Nephron progenitor cell (in vitro differentiated cells): ENCODE data around the gene MAU2.
"Not testable (repeated sequence)": the region's sequence is repeated elsewhere in the genome, so short reads cannot be mapped to it uniquely, and the experiment has no call there.

Experiments
- DNase-seq: peaks from one replicate; pipeline ENCODE4 v3.0.0; 2021
- H3K27ac Mint-ChIP-seq: 2 replicates; pipeline ENCODE4 v1.8.0; 2021; ENCODE audit warnings: mild to moderate bottlenecking, moderate library complexity, mixed read lengths
- H3K27me3 Mint-ChIP-seq: 2 replicates; pipeline ENCODE4 v1.8.0; 2021; ENCODE audit warnings: mild to moderate bottlenecking, low read depth, mixed read lengths; ENCODE audit not compliant: poor library complexity
- H3K36me3 Mint-ChIP-seq: 2 replicates; pipeline ENCODE4 v1.8.0; 2021; ENCODE audit warnings: low read depth, mixed read lengths
- H3K4me1 Mint-ChIP-seq: 2 replicates; pipeline ENCODE4 v1.8.0; 2021; ENCODE audit warnings: mixed read lengths
- H3K4me3 Mint-ChIP-seq: 2 replicates; pipeline ENCODE4 v1.8.0; 2021; ENCODE audit warnings: mild to moderate bottlenecking, moderate library complexity, mixed read lengths
- H3K9me3 Mint-ChIP-seq: 2 replicates; pipeline ENCODE4 v1.8.0; 2021; ENCODE audit warnings: mild to moderate bottlenecking, moderate library complexity, mixed read lengths
- TF ChIP-seq, protein P1 (sequence below): fragments of 200-600 bp; sonication (generic); IDR thresholded peaks from 2 replicates; pipeline ENCODE4 v1.5.0; 2021; ENCODE audit warnings: antibody characterized with exemption

The MAU2 gene

DNA sequence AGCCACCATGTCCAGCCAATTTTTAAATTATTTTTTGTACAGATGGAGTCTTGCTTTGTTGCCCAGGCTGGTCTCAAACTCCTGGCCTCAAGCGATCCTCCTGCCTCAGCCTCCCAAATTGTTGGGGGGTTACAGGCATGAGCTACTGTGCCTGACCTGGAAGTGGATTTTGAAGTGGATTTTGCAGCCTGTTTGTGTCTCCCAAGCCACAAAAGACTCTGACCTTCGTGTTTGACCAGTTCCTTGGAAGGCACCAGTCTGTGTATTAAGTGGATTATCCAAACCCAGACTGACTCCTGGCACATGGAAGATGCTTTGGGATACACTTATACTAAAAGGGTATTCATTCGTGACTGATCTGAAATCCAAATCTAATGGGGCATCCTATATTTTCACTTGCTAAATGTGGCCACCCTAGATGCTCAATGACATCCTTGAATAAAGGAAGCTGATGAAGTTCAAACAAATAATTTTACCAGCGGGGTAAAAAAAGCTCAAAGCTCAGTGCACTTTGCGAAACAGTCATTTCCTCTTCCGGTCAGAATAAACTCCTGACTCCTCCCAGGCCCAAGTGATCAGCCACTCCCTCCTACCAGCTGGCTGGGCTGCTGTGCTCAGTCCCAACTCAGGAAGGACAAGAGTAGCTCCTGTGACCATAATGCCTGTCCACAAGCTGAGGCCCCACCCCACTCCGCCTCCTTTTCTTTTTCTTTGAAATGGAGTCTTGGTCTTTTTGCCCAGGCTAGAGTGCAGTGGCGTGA is 52.2 kb downstream of the MAU2 start:
- no peak for DNase-seq
- H3K4me3 Mint-ChIP-seq, result no peak overlapping the region
- no peaks in the 10 kb centered on the region for H3K36me3 Mint-ChIP-seq
- H3K27me3 Mint-ChIP-seq, result no peaks in the 10 kb centered on the region
- H3K9me3 Mint-ChIP-seq, result no peaks in the 10 kb centered on the region
- TF ChIP-seq, protein P1, sequence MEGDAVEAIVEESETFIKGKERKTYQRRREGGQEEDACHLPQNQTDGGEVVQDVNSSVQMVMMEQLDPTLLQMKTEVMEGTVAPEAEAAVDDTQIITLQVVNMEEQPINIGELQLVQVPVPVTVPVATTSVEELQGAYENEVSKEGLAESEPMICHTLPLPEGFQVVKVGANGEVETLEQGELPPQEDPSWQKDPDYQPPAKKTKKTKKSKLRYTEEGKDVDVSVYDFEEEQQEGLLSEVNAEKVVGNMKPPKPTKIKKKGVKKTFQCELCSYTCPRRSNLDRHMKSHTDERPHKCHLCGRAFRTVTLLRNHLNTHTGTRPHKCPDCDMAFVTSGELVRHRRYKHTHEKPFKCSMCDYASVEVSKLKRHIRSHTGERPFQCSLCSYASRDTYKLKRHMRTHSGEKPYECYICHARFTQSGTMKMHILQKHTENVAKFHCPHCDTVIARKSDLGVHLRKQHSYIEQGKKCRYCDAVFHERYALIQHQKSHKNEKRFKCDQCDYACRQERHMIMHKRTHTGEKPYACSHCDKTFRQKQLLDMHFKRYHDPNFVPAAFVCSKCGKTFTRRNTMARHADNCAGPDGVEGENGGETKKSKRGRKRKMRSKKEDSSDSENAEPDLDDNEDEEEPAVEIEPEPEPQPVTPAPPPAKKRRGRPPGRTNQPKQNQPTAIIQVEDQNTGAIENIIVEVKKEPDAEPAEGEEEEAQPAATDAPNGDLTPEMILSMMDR, result no peak
- H3K27ac Mint-ChIP-seq, result no peak overlapping the region
- H3K4me1 Mint-ChIP-seq, result peaks cover 4% of the 10 kb centered on the region

DNA sequence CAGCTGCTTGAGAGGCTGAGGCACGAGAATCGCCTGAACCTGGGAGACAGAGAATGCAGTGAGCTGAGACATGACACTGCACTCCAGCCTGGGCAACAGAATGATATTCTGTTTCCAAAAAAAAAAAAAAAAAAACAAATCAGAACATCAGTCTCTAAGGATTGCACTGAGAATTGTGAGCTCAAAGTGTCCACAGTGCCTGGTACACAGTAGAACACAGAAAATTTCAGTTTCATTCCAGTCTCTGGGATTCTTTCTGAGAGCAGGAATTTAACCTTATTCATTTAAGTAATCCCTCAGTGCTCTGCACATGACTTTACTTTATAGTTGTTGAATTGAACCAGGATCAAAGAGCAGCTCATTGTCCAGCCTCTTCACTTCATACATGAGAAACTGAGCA is 58.9 kb downstream of the MAU2 start:
- TF ChIP-seq, protein P1, result no peak
- H3K36me3 Mint-ChIP-seq, result no peaks in the 10 kb centered on the region
- peaks cover 14% of the 10 kb centered on the region for H3K4me1 Mint-ChIP-seq
- no peak overlapping the region for H3K4me3 Mint-ChIP-seq
- peaks cover 4% of the 10 kb centered on the region for H3K27me3 Mint-ChIP-seq
- peaks cover 21% of the 10 kb centered on the region for H3K9me3 Mint-ChIP-seq
- no peak overlapping the region for H3K27ac Mint-ChIP-seq
- DNase-seq, result no peak

DNA sequence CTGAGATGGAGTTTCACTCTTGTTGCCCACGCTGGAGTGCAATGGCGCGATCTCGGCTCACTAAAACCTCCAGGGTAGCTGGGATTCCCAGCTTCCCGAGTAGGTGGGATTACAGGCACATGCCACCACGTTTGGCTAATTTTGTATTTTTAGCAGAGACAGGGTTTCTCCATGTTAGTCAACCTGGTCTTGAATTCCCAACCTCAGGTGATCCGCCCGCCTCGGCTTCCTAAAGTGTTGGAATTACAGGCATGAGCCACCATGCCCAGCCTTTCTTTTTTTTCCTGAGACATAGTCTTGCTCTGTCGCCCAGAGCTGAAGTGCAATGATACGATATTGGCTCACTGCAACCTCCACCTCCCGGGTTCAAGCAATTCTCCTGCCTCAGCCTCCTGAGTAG is 59.7 kb downstream of the MAU2 start:
- DNase-seq, H3K36me3 Mint-ChIP-seq, H3K27ac Mint-ChIP-seq, H3K27me3 Mint-ChIP-seq, H3K4me3 Mint-ChIP-seq: not testable (repeated sequence)
- Mint-ChIP-seq H3K4me1 (peaks cover 14% of the 10 kb centered on the region), H3K9me3 (peaks cover 26% of the 10 kb centered on the region)

DNA sequence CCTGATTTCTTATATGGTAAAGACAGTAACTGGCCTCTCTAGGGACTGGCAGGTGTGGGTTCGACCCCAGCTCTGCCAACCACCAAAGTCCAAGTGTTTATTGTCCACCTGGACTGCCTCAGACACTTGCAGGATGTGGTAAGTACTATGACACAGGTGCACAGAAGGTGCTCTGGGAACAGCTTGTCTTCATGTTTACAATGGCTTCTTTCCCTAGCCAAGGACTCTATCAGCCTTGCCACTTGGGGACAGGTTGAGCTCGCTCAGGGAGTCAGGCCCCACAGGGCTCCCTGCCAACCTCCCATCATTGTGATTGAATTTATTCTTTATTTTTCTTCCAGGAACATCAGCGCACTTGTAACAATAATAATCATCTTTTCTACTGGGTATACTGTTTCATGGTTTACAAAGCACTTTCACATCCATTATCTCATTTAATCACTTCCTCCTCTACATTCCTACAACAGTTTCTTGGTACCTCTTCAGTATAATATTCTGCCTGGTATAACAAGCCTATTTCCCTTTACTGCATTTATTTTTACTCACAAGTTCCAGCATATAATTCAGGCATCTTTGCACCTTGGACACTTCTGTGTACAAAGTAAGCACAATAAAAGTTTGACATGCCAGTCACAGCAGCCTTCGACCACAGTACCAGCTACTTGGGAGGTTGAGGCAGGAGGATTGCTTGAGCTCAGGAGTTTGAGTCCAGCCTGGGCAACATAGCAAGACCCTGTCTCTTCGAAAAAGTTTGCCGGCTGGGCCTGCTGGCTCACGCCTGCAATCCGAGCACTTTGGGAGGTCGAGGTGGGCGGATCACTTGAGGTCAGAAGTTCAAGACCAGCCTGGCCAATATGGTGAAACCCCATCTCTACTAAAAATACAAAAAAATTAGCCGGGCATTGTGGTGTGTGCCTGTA is 60.6 kb downstream of the MAU2 start:
- TF ChIP-seq, protein P1, result no peak
- Mint-ChIP-seq H3K4me3 (no peak overlapping the region), H3K36me3 (no peaks in the 10 kb centered on the region), H3K27me3 (peaks cover 4% of the 10 kb centered on the region), H3K27ac (no peak overlapping the region), H3K9me3 (peaks cover 26% of the 10 kb centered on the region), H3K4me1 (peaks cover 14% of the 10 kb centered on the region)
- no peak for DNase-seq

DNA sequence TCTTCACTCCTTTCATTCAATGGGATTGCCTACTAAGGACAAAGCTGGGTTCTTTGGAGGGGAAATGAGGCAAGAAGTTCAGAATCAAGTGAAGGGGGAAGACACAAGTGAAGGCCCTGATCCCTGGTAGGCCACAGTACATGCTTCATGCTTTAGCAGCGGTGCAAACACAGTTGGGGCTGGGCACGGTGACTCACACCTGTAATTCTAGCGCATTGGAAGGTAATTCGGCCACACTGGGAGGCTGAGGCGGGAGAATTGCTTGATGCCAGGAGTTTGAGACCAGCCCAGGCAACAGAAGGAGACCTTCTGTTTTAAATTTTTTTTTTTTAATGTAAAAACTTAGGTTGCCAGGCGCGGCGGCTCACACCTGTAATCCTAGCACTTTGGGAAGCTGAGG is 61.5 kb downstream of the MAU2 start:
- peaks cover 20% of the 10 kb centered on the region for H3K4me1 Mint-ChIP-seq
- H3K4me3 Mint-ChIP-seq, result no peak overlapping the region
- DNase-seq, result no peak
- TF ChIP-seq, protein P1, result no peak
- H3K27me3 Mint-ChIP-seq, result peaks cover 4% of the 10 kb centered on the region
- no peaks in the 10 kb centered on the region for H3K36me3 Mint-ChIP-seq
- H3K9me3 Mint-ChIP-seq, result peaks cover 26% of the 10 kb centered on the region
- no peak overlapping the region for H3K27ac Mint-ChIP-seq

DNA sequence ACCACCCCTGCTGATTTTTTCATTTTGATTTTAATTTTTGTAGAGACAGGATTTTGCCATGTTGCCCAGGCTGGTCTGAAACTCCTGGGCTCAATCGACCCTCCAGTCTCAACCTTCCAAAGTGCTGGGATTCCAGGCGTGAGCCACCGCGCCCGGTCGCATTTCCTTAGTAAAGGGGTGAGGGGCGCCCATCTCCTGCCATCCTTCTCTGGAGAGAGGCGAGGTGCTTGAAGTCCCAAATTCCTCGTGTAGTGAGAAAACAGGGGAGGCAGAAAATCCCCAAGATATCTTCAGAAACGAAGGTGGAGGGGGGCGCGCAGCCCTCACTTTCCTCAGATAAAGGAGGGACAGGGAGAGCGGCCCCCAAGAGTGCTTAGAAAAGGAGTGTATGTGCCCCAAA is 63.9 kb downstream of the MAU2 start:
- TF ChIP-seq, protein P1, result no peak
- H3K27me3 Mint-ChIP-seq, result no peaks in the 10 kb centered on the region
- no peak overlapping the region for H3K4me3 Mint-ChIP-seq
- H3K36me3 Mint-ChIP-seq, result peaks cover 8% of the 10 kb centered on the region
- H3K27ac Mint-ChIP-seq, result no peak overlapping the region
- H3K4me1 Mint-ChIP-seq, result peaks cover 36% of the 10 kb centered on the region
- peaks cover 26% of the 10 kb centered on the region for H3K9me3 Mint-ChIP-seq
- no peak for DNase-seq
